GM12878 (cell line): ENCODE measurements around the gene VGLL4.
"Not testable (repeated sequence)": the region's sequence is repeated elsewhere in the genome, so short reads cannot be mapped to it uniquely, and the experiment has no call there.

Source experiments
- ASH2L ChIP-seq: fragments of 300-600, 200-600 bp; sonication (generic); IDR thresholded peaks from 2 replicates; pipeline ENCODE4 v1.6.1; 2017; ENCODE audit warnings: low read depth, mild to moderate bottlenecking, borderline replicate concordance
- CREB1 ChIP-seq: IDR thresholded peaks from 2 replicates; pipeline ENCODE4 v1.6.1; 2012; ENCODE audit warnings: low read depth, mild to moderate bottlenecking, inconsistent platforms
- EGR1 ChIP-seq, 2 experiments: IDR thresholded peaks; 1 replicate in 1 of 2; 2 replicates in 1 of 2; pipeline ENCODE4 v1.6.1; 2011 to 2012; ENCODE audit warnings: low read depth in 2 of 2, low read length in 2 of 2, borderline replicate concordance in 1 of 2, mild to moderate bottlenecking in 1 of 2, moderate library complexity in 1 of 2
- MXI1 ChIP-seq: fragments of 150-350 bp; IDR thresholded peaks from 2 replicates; pipeline ENCODE4 v1.6.1; 2011; ENCODE audit warnings: low read depth, mild to moderate bottlenecking, inconsistent platforms, low read length, improper control_type of control experiment
- NFIC ChIP-seq: IDR thresholded peaks from 2 replicates; pipeline ENCODE4 v1.6.1; 2012; ENCODE audit warnings: low read depth, mild to moderate bottlenecking, inconsistent platforms, low read length, moderate library complexity
- SMARCA5 ChIP-seq: fragments of 450-650 bp; IDR thresholded peaks from 2 replicates; pipeline ENCODE4 v1.6.1; 2017; ENCODE audit warnings: mild to moderate bottlenecking
- SP1 ChIP-seq: IDR thresholded peaks from one replicate; pipeline ENCODE4 v1.6.1; 2011; ENCODE audit warnings: low read depth, low read length
- TF ChIP-seq, protein P1 (sequence below), 3 experiments: IDR thresholded peaks in 2 of 3; conservative IDR thresholded peaks in 1 of 3; 2 replicates each; pipeline ENCODE4 v1.5.1; 2011; ENCODE audit warnings: low read depth in 3 of 3, low read length in 3 of 3, mild to moderate bottlenecking in 3 of 3, control low read depth in 2 of 3, moderate library complexity in 2 of 3, inconsistent platforms in 1 of 3, mixed read lengths in 1 of 3; ENCODE audit not compliant: control insufficient read depth in 2 of 3, insufficient read depth in 1 of 3; ENCODE audit errors: extremely low read depth in 1 of 3
- TF ChIP-seq, protein P2 (sequence below): IDR thresholded peaks from 2 replicates; pipeline ENCODE4 v1.6.1; 2011; ENCODE audit warnings: borderline replicate concordance, low read depth, mild to moderate bottlenecking, moderate library complexity, mixed read lengths, low read length; ENCODE audit not compliant: insufficient read depth; ENCODE audit errors: extremely low read length

DNA sequence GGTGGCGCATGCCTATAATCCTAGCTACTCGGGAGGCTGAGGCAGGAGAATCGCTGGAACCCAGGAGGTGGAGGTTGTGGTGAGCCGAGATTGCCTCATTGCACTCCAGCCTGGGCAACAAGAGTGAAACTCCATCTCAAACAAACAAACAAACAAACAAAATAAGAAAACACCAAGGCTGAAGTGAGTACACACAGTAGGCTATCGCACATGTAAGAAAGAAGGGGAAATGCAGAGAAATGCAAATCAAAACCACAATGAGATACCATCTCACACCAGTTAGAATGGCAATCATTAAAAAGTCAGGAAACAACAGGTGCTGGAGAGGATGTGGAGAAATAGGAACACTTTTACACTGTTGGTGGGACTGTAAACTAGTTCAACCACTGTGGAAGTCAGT, 48.7 kb downstream of the VGLL4 start:
- TF ChIP-seq CREB1; MXI1; SP1; NFIC; EGR1 (IDR thresholded peaks at IDR 0.05; ENCODE audit: borderline replicate concordance in 1 of 2, low read depth in 2 of 2, low read length in 2 of 2); ASH2L; SMARCA5: not testable (repeated sequence)
- TF ChIP-seq, protein P1, sequence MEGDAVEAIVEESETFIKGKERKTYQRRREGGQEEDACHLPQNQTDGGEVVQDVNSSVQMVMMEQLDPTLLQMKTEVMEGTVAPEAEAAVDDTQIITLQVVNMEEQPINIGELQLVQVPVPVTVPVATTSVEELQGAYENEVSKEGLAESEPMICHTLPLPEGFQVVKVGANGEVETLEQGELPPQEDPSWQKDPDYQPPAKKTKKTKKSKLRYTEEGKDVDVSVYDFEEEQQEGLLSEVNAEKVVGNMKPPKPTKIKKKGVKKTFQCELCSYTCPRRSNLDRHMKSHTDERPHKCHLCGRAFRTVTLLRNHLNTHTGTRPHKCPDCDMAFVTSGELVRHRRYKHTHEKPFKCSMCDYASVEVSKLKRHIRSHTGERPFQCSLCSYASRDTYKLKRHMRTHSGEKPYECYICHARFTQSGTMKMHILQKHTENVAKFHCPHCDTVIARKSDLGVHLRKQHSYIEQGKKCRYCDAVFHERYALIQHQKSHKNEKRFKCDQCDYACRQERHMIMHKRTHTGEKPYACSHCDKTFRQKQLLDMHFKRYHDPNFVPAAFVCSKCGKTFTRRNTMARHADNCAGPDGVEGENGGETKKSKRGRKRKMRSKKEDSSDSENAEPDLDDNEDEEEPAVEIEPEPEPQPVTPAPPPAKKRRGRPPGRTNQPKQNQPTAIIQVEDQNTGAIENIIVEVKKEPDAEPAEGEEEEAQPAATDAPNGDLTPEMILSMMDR (IDR thresholded peaks at IDR 0.05 in 2 of 3, conservative IDR thresholded peaks at IDR 0.05 in 1 of 3; ENCODE audit: control insufficient read depth in 2 of 3, extremely low read depth in 1 of 3, insufficient read depth in 1 of 3, low read depth in 3 of 3, low read length in 3 of 3) = not testable (repeated sequence)
- TF ChIP-seq, protein P2, sequence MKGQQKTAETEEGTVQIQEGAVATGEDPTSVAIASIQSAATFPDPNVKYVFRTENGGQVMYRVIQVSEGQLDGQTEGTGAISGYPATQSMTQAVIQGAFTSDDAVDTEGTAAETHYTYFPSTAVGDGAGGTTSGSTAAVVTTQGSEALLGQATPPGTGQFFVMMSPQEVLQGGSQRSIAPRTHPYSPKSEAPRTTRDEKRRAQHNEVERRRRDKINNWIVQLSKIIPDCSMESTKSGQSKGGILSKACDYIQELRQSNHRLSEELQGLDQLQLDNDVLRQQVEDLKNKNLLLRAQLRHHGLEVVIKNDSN = not testable (repeated sequence)
